ENCODE results near the gene PDE7B.

Gene PDE7B

GRCh38 chr6:135935941-135936601 is 84.6 kb downstream of the PDE7B start:
- no peak for DNase-seq (ENCODE audit: low read depth)
- H3K4me3 ChIP-seq (ENCODE audit: control insufficient read depth, low read depth, low read length): no peak overlapping the region
- TF ChIP-seq, protein P1, sequence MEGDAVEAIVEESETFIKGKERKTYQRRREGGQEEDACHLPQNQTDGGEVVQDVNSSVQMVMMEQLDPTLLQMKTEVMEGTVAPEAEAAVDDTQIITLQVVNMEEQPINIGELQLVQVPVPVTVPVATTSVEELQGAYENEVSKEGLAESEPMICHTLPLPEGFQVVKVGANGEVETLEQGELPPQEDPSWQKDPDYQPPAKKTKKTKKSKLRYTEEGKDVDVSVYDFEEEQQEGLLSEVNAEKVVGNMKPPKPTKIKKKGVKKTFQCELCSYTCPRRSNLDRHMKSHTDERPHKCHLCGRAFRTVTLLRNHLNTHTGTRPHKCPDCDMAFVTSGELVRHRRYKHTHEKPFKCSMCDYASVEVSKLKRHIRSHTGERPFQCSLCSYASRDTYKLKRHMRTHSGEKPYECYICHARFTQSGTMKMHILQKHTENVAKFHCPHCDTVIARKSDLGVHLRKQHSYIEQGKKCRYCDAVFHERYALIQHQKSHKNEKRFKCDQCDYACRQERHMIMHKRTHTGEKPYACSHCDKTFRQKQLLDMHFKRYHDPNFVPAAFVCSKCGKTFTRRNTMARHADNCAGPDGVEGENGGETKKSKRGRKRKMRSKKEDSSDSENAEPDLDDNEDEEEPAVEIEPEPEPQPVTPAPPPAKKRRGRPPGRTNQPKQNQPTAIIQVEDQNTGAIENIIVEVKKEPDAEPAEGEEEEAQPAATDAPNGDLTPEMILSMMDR (IDR thresholded peaks at IDR 0.05; ENCODE audit: control insufficient read depth, insufficient read depth, low read depth, low read length, missing control alignments): no peak

DNA sequence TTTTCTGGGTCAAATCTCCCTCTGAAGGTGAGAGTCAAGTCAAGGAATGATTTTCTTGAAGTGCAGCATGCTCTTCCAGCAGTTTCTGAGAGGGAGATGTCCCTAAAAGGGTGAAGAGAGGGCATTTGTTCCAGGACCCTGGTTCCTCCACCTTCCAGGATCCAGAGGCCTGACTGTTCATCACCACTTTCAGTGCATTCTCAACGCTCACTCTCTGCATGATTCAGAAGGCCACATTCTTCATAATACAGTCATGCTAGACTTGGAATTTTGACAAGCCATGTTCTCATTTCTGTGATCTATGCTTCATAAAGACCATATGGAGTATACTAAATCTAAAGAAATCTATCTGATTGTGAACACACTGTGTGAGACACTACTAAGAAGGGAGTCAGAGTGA is 85.1 kb downstream of the PDE7B start:
- TF ChIP-seq, protein P1 (IDR thresholded peaks at IDR 0.05; ENCODE audit: control insufficient read depth, insufficient read depth, low read depth, low read length, missing control alignments): no peak
- H3K4me3 ChIP-seq (ENCODE audit: control insufficient read depth, low read depth, low read length): no peak overlapping the region
- DNase-seq (ENCODE audit: low read depth): peak; percentile 77

DNA sequence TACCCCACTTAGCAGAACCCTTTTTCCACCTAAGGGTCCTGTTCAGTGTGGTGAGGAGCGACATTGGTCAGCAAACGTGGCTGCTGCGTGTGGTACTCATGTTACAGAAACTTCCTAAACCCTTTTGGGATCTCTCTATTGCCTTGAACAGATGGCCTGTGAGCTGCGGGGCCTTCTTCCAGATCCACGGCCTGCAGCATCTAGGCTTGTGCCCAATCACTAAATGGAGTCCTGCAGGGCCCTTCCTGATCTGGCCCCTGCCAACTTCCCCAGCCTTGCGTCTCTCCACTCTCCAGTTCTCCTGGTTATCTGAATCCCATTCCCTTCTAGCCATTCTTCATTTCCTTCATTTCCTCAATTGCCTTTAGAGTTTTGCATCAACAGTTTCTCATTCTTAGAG is 85.6 kb downstream of the PDE7B start:
- TF ChIP-seq, protein P1 (IDR thresholded peaks at IDR 0.05; ENCODE audit: control insufficient read depth, insufficient read depth, low read depth, low read length, missing control alignments): no peak
- no peak overlapping the region for H3K4me3 ChIP-seq (ENCODE audit: control insufficient read depth, low read depth, low read length)
- no peak for DNase-seq (ENCODE audit: low read depth)

DNA sequence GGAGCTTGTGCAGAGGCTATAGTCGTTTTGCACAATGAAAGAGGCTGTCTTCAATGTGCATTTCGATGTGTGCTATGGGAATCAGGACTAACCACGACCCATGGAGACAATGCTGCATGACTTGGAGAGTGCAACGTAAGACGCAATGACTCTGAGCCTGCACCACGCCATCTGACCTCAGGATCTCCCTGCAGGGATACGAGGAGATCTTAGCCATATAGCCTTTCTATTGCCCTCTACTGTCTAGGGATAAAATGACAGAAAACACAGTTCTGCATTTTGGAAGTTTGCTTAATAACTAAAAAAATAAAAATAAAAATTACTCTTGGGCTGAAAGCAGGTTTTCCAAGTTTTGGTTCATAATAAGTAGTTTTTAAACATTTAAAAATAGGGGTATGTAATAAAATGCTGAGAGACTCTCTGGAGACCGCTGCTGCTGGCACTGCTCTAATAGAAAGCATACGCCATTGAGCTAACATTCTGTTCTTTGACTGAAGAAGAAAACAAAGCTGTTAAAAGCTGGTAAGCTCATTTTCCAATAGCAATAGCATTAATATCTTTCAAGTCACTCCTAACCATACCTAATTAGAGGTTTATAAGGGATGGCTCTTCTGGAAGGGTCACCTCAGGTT is 87.2 kb downstream of the PDE7B start:
- no peak for DNase-seq (ENCODE audit: low read depth)
- TF ChIP-seq, protein P1 (IDR thresholded peaks at IDR 0.05; ENCODE audit: control insufficient read depth, insufficient read depth, low read depth, low read length, missing control alignments): peak; percentile 49
- no peak overlapping the region for H3K4me3 ChIP-seq (ENCODE audit: control insufficient read depth, low read depth, low read length)

- TF ChIP-seq, protein P1 (IDR thresholded peaks at IDR 0.05; ENCODE audit: control insufficient read depth, insufficient read depth, low read depth, low read length, missing control alignments): no peak
- DNase-seq (ENCODE audit: low read depth): no peak
- H3K4me3 ChIP-seq (ENCODE audit: control insufficient read depth, low read depth, low read length): no peak overlapping the region
Observed at GRCh38 chr6:135939208-135939591, 87.7 kb downstream of the PDE7B start.

GRCh38 chr6:135940616-135941167 is 89.2 kb downstream of the PDE7B start:
- no peak for DNase-seq (ENCODE audit: low read depth)
- H3K4me3 ChIP-seq (ENCODE audit: control insufficient read depth, low read depth, low read length): no peak overlapping the region
- TF ChIP-seq, protein P1 (IDR thresholded peaks at IDR 0.05; ENCODE audit: control insufficient read depth, insufficient read depth, low read depth, low read length, missing control alignments): no peak

Measured in AG09309 (cell line).